Measurements from ENCODE around the gene GNAS.

GRCh38 chr20:58922036-58922435 lies 69.5 kb downstream of the GNAS start:
- no peak for TF ChIP-seq POLR2A (IDR thresholded peaks at IDR 0.05; ENCODE audit: low read length)
- no peak for TF ChIP-seq GATA1 (IDR thresholded peaks at IDR 0.05; ENCODE audit: low read depth, low read length)
